GM19035 (cell line): Measurements from ENCODE around the gene CCR5AS.

ENCODE experiments used
- ATAC-seq: cut with Tn5 transposase; IDR thresholded peaks from one replicate; pipeline ENCODE4 v1.9.1; 2021; ENCODE audit not compliant: unreplicated experiment

Gene CCR5AS

GRCh38 chr3:46321461-46322104 lies 85.3 kb downstream of the CCR5AS start:
- ATAC-seq, result no peak

GRCh38 chr3:46318207-46318927 lies 88.5 kb downstream of the CCR5AS start:
- ATAC-seq, result no peak

DNA sequence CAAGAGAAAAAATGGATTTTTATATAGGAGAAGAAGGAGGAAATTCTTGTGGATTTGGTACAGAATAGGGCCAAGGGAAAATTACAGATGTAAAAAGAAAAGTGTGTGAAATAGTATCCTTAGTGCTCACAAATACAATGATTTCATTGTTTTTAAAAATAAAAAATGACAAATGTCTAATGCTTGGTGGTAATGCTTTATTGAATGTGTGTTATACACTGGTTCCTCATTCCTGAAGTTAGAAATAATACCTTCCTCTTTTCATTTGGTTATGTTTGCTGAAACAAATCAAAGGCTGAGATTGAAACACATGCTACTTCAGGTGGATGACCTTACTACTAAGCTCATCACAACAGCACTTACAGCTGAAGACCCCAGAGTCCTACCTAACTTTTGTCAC lies 90.7 kb downstream of the CCR5AS start:
- no peak for ATAC-seq

GRCh38 chr3:46314517-46314916 lies 92.3 kb downstream of the CCR5AS start:
- ATAC-seq, result peak; percentile 62
